ENCODE results near the gene SHQ1.

Gene SHQ1

GRCh38 chr3:72855001-72855400, 6.8 kb upstream of the SHQ1 start:
- H4K20me1 ChIP-seq (ENCODE audit: insufficient read depth): no peaks in the 10 kb centered on the region
- H3K79me2 ChIP-seq (ENCODE audit: insufficient read depth, low read depth): no peaks in the 10 kb centered on the region
- peaks cover under 1% of the 10 kb centered on the region for H3K4me1 ChIP-seq (ENCODE audit: low read depth, poor library complexity, severe bottlenecking)
- no peak overlapping the region for H2AFZ ChIP-seq (ENCODE audit: low read depth)
- no peak overlapping the region for H3K4me2 ChIP-seq
- no peak overlapping the region for H3K27ac ChIP-seq
- no peak overlapping the region for H3K4me3 ChIP-seq (IDR thresholded peaks at IDR 0.05; ENCODE audit: insufficient read depth, low read depth, low read length)
- H3K9ac ChIP-seq: no peak overlapping the region
- TF ChIP-seq CTCF (conservative IDR thresholded peaks at IDR 0.05; ENCODE audit: low read depth, low read length): no peak
- H3K36me3 ChIP-seq (ENCODE audit: insufficient read depth): no peaks in the 10 kb centered on the region
- peaks cover 9% of the 10 kb centered on the region; the same call in 1 of the 2 replicates for H3K27me3 ChIP-seq (ENCODE audit: insufficient read depth, low read depth)

- peak overlapping the region; percentile 73 for H2AFZ ChIP-seq (ENCODE audit: low read depth)
- H3K27ac ChIP-seq: no peak overlapping the region
Observed at GRCh38 chr3:72848703-72849081, 447 bp upstream of the SHQ1 start.

GRCh38 chr3:72847282-72847681, 963 bp downstream of the SHQ1 start:
- H4K20me1 ChIP-seq (ENCODE audit: insufficient read depth): no peaks in the 10 kb centered on the region
- peaks cover 14% of the 10 kb centered on the region for H3K27me3 ChIP-seq (ENCODE audit: insufficient read depth, low read depth)
- no peaks in the 10 kb centered on the region; the same call in 1 of the 2 replicates for H3K79me2 ChIP-seq (ENCODE audit: insufficient read depth, low read depth)
- no peak overlapping the region for H2AFZ ChIP-seq (ENCODE audit: low read depth)
- H3K4me3 ChIP-seq (IDR thresholded peaks at IDR 0.05; ENCODE audit: insufficient read depth, low read depth, low read length): peak overlapping the region; percentile 29
- H3K4me2 ChIP-seq: peak overlapping the region; percentile 53
- H3K9ac ChIP-seq: no peak overlapping the region
- no peak overlapping the region for H3K27ac ChIP-seq
- peaks cover 15% of the 10 kb centered on the region for H3K4me1 ChIP-seq (ENCODE audit: low read depth, poor library complexity, severe bottlenecking)
- no peaks in the 10 kb centered on the region for H3K36me3 ChIP-seq (ENCODE audit: insufficient read depth)
- TF ChIP-seq CTCF (conservative IDR thresholded peaks at IDR 0.05; ENCODE audit: low read depth, low read length): no peak

More at GRCh38 chr3:72848703-72849081, 447 bp upstream of the SHQ1 start:
- no peak for TF ChIP-seq CTCF (conservative IDR thresholded peaks at IDR 0.05; ENCODE audit: low read depth, low read length)
- peak overlapping the region; percentile 98 for H3K4me2 ChIP-seq
- H3K79me2 ChIP-seq (ENCODE audit: insufficient read depth, low read depth): no peaks in the 10 kb centered on the region; the same call in 1 of the 2 replicates
- no peaks in the 10 kb centered on the region for H3K36me3 ChIP-seq (ENCODE audit: insufficient read depth)
- peak overlapping the region; percentile 13 for H3K4me3 ChIP-seq (IDR thresholded peaks at IDR 0.05; ENCODE audit: insufficient read depth, low read depth, low read length)
- H3K4me1 ChIP-seq (ENCODE audit: low read depth, poor library complexity, severe bottlenecking): peaks cover 15% of the 10 kb centered on the region
- H4K20me1 ChIP-seq (ENCODE audit: insufficient read depth): no peaks in the 10 kb centered on the region
- H3K9ac ChIP-seq: no peak overlapping the region
- H3K27me3 ChIP-seq (ENCODE audit: insufficient read depth, low read depth): peaks cover 14% of the 10 kb centered on the region

GRCh38 chr3:72846166-72846565, 2.1 kb downstream of the SHQ1 start:
- Histone ChIP-seq H3K27ac (no peak overlapping the region), H2AFZ (ENCODE audit: low read depth) (no peak overlapping the region), H3K4me1 (ENCODE audit: low read depth, poor library complexity, severe bottlenecking) (peaks cover 15% of the 10 kb centered on the region), H3K4me2 (no peak overlapping the region), H3K4me3 (IDR thresholded peaks at IDR 0.05; ENCODE audit: insufficient read depth, low read depth, low read length) (no peak overlapping the region), H3K27me3 (ENCODE audit: insufficient read depth, low read depth) (peaks cover 14% of the 10 kb centered on the region), H3K36me3 (ENCODE audit: insufficient read depth) (no peaks in the 10 kb centered on the region), H4K20me1 (ENCODE audit: insufficient read depth) (no peaks in the 10 kb centered on the region), H3K79me2 (ENCODE audit: insufficient read depth, low read depth) (no peaks in the 10 kb centered on the region; the same call in 1 of the 2 replicates), H3K9ac (no peak overlapping the region)
- TF ChIP-seq CTCF (conservative IDR thresholded peaks at IDR 0.05; ENCODE audit: low read depth, low read length): no peak

All from KMS-11 (cell line).